Liver (tissue), 9 donors: ENCODE measurements around the gene BIRC5. TPM values are rescaled to one million over a fixed set of nuclear protein-coding genes. Genes with fewer than 3 reads are reported as not detected.

Source experiments
- DNase-seq: peaks from one replicate; pipeline ENCODE4 v3.0.0-alpha.2; 2017; ENCODE audit warnings: low spot score
- H3K27ac ChIP-seq, 2 donors: one replicate each; pipeline ENCODE4 v1.7.0; 2013; ENCODE audit warnings: inconsistent platforms in 2 of 2, low read length in 2 of 2, control low read depth in 1 of 2, low read depth in 1 of 2, mild to moderate bottlenecking in 1 of 2
- H3K27me3 ChIP-seq, 4 donors: one replicate each; pipeline versions ENCODE4 v1.6.1 to v1.7.0; 2013; ENCODE audit warnings: low read length in 3 of 4, inconsistent platforms in 1 of 4, mild to moderate bottlenecking in 1 of 4, moderate library complexity in 1 of 4; ENCODE audit not compliant: control insufficient read depth in 4 of 4, insufficient read depth in 4 of 4
- H3K36me3 ChIP-seq, 4 donors: one replicate each; pipeline versions ENCODE4 v1.6.1 to v1.7.0; 2013; ENCODE audit warnings: low read length in 3 of 4, mild to moderate bottlenecking in 3 of 4, low read depth in 1 of 4, moderate library complexity in 1 of 4; ENCODE audit not compliant: control insufficient read depth in 4 of 4, insufficient read depth in 3 of 4
- H3K4me1 ChIP-seq, 4 donors: one replicate each; pipeline versions ENCODE4 v1.6.1 to v1.7.0; 2013; ENCODE audit warnings: low read length in 3 of 4, mild to moderate bottlenecking in 3 of 4, moderate library complexity in 1 of 4; ENCODE audit not compliant: control insufficient read depth in 4 of 4, insufficient read depth in 4 of 4
- H3K4me3 ChIP-seq, 3 donors: one replicate each; pipeline versions ENCODE4 v1.6.1 to v1.7.0; 2013; ENCODE audit warnings: low read length in 3 of 3, control low read depth in 1 of 3, low read depth in 1 of 3, mild to moderate bottlenecking in 1 of 3
- H3K9ac ChIP-seq, 2 donors: one replicate each; pipeline ENCODE4 v1.7.0; 2013; ENCODE audit warnings: low read length in 2 of 2, mild to moderate bottlenecking in 2 of 2, moderate library complexity in 2 of 2, control low read depth in 1 of 2, low read depth in 1 of 2
- H3K9me3 ChIP-seq, 4 donors: one replicate each; pipeline versions ENCODE4 v1.6.1 to v1.7.0; 2013; ENCODE audit warnings: low read length in 3 of 4; ENCODE audit not compliant: control insufficient read depth in 4 of 4
- ATF3 ChIP-seq: IDR thresholded peaks from 2 replicates; pipeline ENCODE4 v1.6.1; 2016; ENCODE audit warnings: antibody characterized with exemption
- CTCF ChIP-seq: fragments of 150-350 bp; IDR thresholded peaks from 2 replicates; pipeline ENCODE4 v1.5.1; 2017; ENCODE audit warnings: improper control_type of control experiment, low read depth, low read length; ENCODE audit not compliant: missing input control
- EGR1 ChIP-seq, 2 donors: IDR thresholded peaks; 2 replicates each; pipeline ENCODE4 v1.6.1; 2016 to 2018; ENCODE audit warnings: antibody characterized with exemption in 2 of 2, low read depth in 2 of 2
- FOXA2 ChIP-seq: IDR thresholded peaks from 2 replicates; pipeline ENCODE4 v1.6.1; 2016; ENCODE audit warnings: antibody characterized with exemption
- GABPA ChIP-seq, 2 donors: IDR thresholded peaks in 1 of 2; conservative IDR thresholded peaks in 1 of 2; 2 replicates each; pipeline ENCODE4 v1.6.1; 2016; ENCODE audit warnings: antibody characterized with exemption in 2 of 2, mild to moderate bottlenecking in 1 of 2, moderate library complexity in 1 of 2
- HNF4A ChIP-seq, 2 donors: conservative IDR thresholded peaks; 2 replicates each; pipeline ENCODE4 v1.6.1; 2016; ENCODE audit warnings: antibody characterized with exemption in 2 of 2, mild to moderate bottlenecking in 2 of 2
- HNF4G ChIP-seq: IDR thresholded peaks from 2 replicates; pipeline ENCODE4 v1.6.1; 2016; ENCODE audit warnings: antibody characterized with exemption
- JUND ChIP-seq, 2 donors: IDR thresholded peaks; 2 replicates each; pipeline ENCODE4 v1.6.1; 2016; ENCODE audit warnings: antibody characterized with exemption in 2 of 2
- MAX ChIP-seq: IDR thresholded peaks from 2 replicates; pipeline ENCODE4 v1.6.1; 2016; ENCODE audit warnings: antibody characterized with exemption
- NR2F2 ChIP-seq: IDR thresholded peaks from 2 replicates; pipeline ENCODE4 v1.6.1; 2016; ENCODE audit warnings: antibody characterized with exemption
- RAD21 ChIP-seq, 2 donors: IDR thresholded peaks; 2 replicates each; pipeline ENCODE4 v1.6.1; 2016; ENCODE audit warnings: antibody characterized with exemption in 2 of 2, mild to moderate bottlenecking in 2 of 2
- REST ChIP-seq: IDR thresholded peaks from 2 replicates; pipeline ENCODE4 v1.6.1; 2016; ENCODE audit warnings: antibody characterized with exemption, mild to moderate bottlenecking
- RXRA ChIP-seq, 2 donors: IDR thresholded peaks; 2 replicates each; pipeline ENCODE4 v1.6.1; 2017 to 2018; ENCODE audit warnings: antibody characterized with exemption in 2 of 2, mild to moderate bottlenecking in 1 of 2
- SP1 ChIP-seq: IDR thresholded peaks from 2 replicates; pipeline ENCODE4 v1.6.1; 2018; ENCODE audit warnings: antibody characterized with exemption, mild to moderate bottlenecking
- TAF1 ChIP-seq: conservative IDR thresholded peaks from 2 replicates; pipeline ENCODE4 v1.6.1; 2016; ENCODE audit warnings: antibody characterized with exemption, mild to moderate bottlenecking
- YY1 ChIP-seq: IDR thresholded peaks from 2 replicates; pipeline ENCODE4 v1.6.1; 2016; ENCODE audit warnings: antibody characterized with exemption, mild to moderate bottlenecking
- ZBTB33 ChIP-seq: IDR thresholded peaks from 2 replicates; pipeline ENCODE4 v1.6.1; 2016; ENCODE audit warnings: antibody characterized with exemption
- WGBS: extraction: QIAGEN DNeasy Blood & Tissue Kit; methylation state at CpG from one replicate; pipeline ENCODE4 v1.1.7; 2013; 5-methylcytosine and 5-hydroxymethylcytosine counted together
- polyA plus RNA-seq, 2 donors: library from polyadenylated mRNA; stranded (reverse) in 1 of 2; unstranded in 1 of 2; fragments of 200-250 nt in 1 of 2; fragments of >200 nt in 1 of 2; fragmentation: Nextera tagmentation in 1 of 2; extraction: Ambion mirVana in 1 of 2; gene quantifications; one replicate each; pipeline versions ENCODE4 v1.2.1 to v1.2.3, GENCODE V29; 2013 to 2015
- total RNA-seq, 2 donors: library from RNA; depleted of rRNA; stranded (reverse); fragments of >200 nt; gene quantifications; one replicate each; pipeline ENCODE4 v1.2.3, GENCODE V29; 2014
- donor health status: healthy.
- donor health status: healthy.
- donor health status: healthy.
- donor health status: healthy.
- donor health status: healthy.

Gene BIRC5
- total and polyA plus RNA-seq, 4 donors, result 0.42 to 73.2 (median 3.1) TPM

GRCh38 chr17:78238823-78239488 is 24.9 kb downstream of the BIRC5 start:
- no peaks in the 10 kb centered on the region for H3K27me3 ChIP-seq
- no peak for DNase-seq
- TF ChIP-seq FOXA2, result no peak
- TF ChIP-seq JUND (IDR thresholded peaks at IDR 0.05), result no peak
- H3K9me3 ChIP-seq, result no peaks in the 10 kb centered on the region
- H3K36me3 ChIP-seq, result no peaks in the 10 kb centered on the region
- H3K27ac ChIP-seq, result no peak overlapping the region
- 87% methylated on average over 20 of the region's 20 CpGs for WGBS
- no peaks in the 10 kb centered on the region for H3K4me1 ChIP-seq
- no peak overlapping the region for H3K9ac ChIP-seq
- H3K4me3 ChIP-seq, result no peak overlapping the region

GRCh38 chr17:78239489-78239931 is 25.5 kb downstream of the BIRC5 start:
- no peaks in the 10 kb centered on the region for H3K36me3 ChIP-seq
- H3K4me3 ChIP-seq, result no peak overlapping the region
- DNase-seq, result no peak
- no peak overlapping the region for H3K9ac ChIP-seq
- no peaks in the 10 kb centered on the region for H3K9me3 ChIP-seq
- no peaks in the 10 kb centered on the region for H3K27me3 ChIP-seq
- 91% methylated on average over 9 of the region's 9 CpGs for WGBS
- no peak overlapping the region for H3K27ac ChIP-seq
- TF ChIP-seq ATF3 (no peak), CTCF (no peak), SP1 (no peak), EGR1 (IDR thresholded peaks at IDR 0.05; ENCODE audit: low read depth in 2 of 2) (no peak), RAD21 (IDR thresholded peaks at IDR 0.05) (no peak), TAF1 (no peak), JUND (IDR thresholded peaks at IDR 0.05) (no peak), NR2F2 (no peak), YY1 (no peak), HNF4A (conservative IDR thresholded peaks at IDR 0.05) (no peak), GABPA (IDR thresholded peaks at IDR 0.05 in 1 of 2, conservative IDR thresholded peaks at IDR 0.05 in 1 of 2) (no peak), MAX (no peak)
- no peaks in the 10 kb centered on the region for H3K4me1 ChIP-seq

GRCh38 chr17:78240012-78240655 is 26.1 kb downstream of the BIRC5 start:
- H3K36me3 ChIP-seq, result no peaks in the 10 kb centered on the region
- no peaks in the 10 kb centered on the region for H3K27me3 ChIP-seq
- H3K27ac ChIP-seq, result no peak overlapping the region
- no peak overlapping the region for H3K4me3 ChIP-seq
- WGBS, result 82% methylated on average over 12 of the region's 12 CpGs
- H3K9ac ChIP-seq, result no peak overlapping the region
- no peak for DNase-seq
- TF ChIP-seq TAF1 (no peak), EGR1 (IDR thresholded peaks at IDR 0.05; ENCODE audit: low read depth in 2 of 2) (no peak), NR2F2 (no peak), FOXA2 (no peak), ZBTB33 (no peak), RXRA (IDR thresholded peaks at IDR 0.05) (no peak), ATF3 (no peak), HNF4G (no peak), HNF4A (conservative IDR thresholded peaks at IDR 0.05) (no peak), JUND (IDR thresholded peaks at IDR 0.05) (no peak), REST (no peak)
- H3K9me3 ChIP-seq, result no peaks in the 10 kb centered on the region
- H3K4me1 ChIP-seq, result no peaks in the 10 kb centered on the region
